Stimulated activated CD8-positive, alpha-beta memory T cell treated with anti-CD3 and anti-CD28 coated beads, Interleukin-7, amount 100 ng/mL, for 48 hours (primary cell): Measurements from ENCODE around the gene GRAMD1B.
A peak's percentile ranks its signal among the peaks of the same experiment; 100 is the strongest.

Experiments
- DNase-seq, 2 donors: peaks; one replicate each; pipeline ENCODE4 v3.0.0-alpha.2; 2020; ENCODE audit warnings: low read depth in 1 of 2; ENCODE audit errors: extremely low read depth in 1 of 2

Gene GRAMD1B

DNA sequence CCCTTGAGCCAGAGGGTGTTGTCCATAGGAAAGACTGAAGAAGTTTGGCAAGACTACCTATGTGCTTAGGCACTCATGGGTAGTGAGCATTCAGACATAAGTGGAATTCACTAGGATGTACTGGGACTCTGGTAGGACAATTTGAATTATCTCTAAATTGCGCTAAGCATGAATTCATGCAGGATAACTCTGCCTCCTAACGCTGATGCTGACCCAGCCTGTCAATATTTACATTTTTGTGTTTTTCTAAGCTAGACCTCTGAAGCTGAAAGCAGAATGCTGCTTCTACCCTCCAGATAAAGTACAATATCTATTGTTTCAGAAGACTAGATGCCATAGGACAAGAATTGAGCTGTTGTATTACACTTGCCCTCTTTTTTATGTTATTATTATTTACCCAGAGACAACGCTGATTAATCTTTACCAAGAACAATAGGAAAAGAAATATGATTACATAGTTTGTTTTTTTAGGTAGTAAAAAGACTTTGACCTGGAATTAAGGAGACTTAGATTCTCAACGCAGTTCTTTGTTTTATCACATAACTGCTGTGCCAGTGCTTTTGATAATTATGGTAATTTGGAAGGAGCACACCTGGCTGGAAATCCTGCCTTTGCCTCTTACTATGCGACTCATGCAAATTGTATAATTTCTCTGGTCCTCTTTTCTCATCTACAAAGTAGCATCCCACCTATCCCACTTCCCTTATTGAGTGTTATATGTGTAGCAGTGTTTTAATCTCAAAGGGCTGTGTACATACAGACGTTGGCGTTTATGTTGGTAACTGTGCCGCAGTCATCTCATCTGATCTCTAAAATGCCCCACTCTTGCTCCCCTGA, 21.2 kb upstream of the GRAMD1B start:
- DNase-seq, result no peak

GRCh38 chr11:123409456-123410217, 20.4 kb upstream of the GRAMD1B start:
- DNase-seq, result no peak

DNA sequence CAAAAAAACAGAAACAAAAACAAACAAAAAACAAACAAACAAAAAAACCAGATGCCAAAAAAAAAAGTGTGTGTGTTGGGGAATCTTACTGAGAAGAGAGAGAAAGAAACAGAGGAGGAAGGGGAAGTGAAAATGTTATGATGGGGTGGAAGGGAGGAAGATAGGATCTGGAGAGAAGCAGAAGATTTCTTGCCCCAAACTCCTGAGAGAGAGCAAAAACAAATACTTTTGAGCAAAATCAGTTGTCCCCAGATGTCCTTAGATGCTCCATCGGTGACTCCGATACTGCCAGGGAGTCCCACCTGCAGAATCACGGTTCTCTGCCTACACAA, 19.9 kb upstream of the GRAMD1B start:
- no peak for DNase-seq

- no peak for DNase-seq
These were observed 16.4 kb upstream of the GRAMD1B start for GRCh38 chr11:123413636-123414035.

DNA sequence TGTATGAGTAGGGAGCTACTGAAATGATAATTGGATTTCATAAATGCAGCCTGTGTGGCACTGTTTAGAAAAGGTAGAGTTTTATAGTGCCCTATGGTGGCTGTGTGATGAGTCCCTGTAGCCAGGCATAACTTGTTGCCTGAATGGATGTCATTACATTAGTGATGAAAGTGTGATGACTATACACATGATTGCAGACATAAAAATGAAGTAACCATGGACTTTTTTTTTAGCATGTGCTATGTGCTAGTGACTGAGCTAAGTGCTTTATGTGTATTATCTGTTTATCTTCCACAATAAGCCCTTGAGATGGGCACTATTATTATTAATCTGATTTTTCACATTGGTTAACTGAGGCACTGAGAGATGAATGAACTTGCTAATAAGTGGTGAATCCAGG, 13.5 kb upstream of the GRAMD1B start:
- no peak for DNase-seq

DNA sequence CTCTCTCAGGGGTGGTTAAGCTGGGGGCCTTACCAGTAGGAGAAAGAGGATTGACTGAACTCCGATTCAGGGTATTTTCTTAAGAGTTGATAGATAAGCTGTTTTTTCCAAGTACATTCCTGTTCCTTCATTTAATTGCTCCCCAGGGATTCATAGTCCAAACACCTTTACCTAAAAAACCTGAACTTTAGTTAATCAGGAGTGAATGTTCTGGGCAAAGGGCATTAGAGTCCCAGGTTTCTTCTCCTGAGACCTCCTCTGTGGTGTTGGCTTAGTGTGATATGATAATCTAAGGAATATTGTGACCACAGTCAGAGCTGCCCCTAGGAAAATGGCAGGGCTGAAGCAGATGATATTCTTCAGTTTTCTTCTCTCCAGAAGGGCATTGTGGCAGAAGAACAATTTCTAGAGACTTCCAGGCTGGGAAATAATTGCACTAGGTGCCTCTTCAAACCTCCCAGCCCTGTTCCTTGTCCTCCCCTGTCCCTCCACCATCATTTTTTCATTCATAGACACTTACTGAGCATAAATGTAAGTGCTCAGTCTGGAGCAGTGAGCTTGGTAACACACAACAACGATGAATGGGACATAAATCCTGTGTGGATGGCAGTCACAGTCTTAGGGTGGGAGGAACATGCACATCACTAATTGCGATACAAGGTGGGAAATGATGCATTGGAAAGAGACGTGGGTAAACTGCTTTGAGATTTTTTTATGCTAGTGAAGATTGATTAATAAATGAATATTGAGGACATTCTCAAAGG, 11.5 kb upstream of the GRAMD1B start:
- DNase-seq, result no peak

GRCh38 chr11:123419731-123420452, 10.2 kb upstream of the GRAMD1B start:
- DNase-seq, result no peak

GRCh38 chr11:123421589-123421988, 8.5 kb upstream of the GRAMD1B start:
- no peak for DNase-seq

DNA sequence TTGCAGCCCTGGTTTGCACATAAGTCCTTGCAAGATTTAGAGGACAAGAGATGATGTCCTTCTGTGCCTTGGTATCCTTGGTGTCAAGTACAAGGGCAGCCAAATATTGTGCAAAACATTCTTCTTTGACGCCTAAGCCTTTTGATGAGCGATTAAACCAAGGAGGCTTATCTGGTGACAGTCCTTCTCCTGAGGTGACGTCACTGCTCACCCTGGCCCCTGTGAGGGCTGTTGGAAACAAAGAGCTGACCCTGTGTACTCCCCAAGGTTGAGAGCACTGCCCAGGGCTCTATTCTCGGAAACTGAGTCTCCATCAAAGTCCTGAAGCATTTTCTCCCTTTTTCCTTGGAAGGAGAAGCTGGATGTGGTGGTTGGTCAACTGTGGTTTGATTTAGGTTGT, 4.7 kb upstream of the GRAMD1B start:
- DNase-seq, result no peak

- no peak for DNase-seq
These were observed 3.3 kb upstream of the GRAMD1B start for GRCh38 chr11:123426789-123427188.

GRCh38 chr11:123427405-123427804, 2.7 kb upstream of the GRAMD1B start:
- DNase-seq, result no peak

DNA sequence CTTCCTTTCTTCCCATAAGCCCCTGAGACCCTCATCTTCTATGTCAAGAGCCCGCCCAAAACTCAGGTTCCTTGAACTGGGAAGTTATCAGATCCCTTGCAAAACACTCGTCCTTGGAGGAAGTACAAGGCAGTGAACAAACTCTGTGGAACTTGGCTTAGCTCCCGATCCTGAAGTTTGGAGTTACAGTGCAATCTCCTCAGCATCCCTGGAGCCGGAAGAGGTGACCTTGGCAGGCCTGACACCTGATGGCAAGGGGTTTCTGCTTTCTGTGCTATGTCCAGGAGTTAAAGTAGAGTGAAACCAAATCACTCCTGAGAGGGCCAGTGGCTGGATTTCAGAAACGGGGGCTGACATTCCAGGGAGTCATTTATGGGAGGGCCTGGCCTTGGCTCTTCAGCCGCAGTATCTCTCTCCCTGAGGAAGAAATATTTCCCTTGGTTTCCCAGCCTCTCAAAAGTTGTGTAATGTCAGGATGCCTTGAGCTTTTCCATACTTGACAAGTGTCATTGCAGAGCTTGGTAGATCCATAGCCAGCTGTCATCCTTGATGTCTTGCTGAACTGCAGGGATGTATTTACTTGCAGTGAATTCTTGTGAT, 1.9 kb upstream of the GRAMD1B start:
- no peak for DNase-seq

- no peak for DNase-seq
These were observed 733 bp upstream of the GRAMD1B start for GRCh38 chr11:123429336-123429735.

GRCh38 chr11:123430721-123431497, 840 bp downstream of the GRAMD1B start:
- DNase-seq, result peak; percentile 42 to 47

DNA sequence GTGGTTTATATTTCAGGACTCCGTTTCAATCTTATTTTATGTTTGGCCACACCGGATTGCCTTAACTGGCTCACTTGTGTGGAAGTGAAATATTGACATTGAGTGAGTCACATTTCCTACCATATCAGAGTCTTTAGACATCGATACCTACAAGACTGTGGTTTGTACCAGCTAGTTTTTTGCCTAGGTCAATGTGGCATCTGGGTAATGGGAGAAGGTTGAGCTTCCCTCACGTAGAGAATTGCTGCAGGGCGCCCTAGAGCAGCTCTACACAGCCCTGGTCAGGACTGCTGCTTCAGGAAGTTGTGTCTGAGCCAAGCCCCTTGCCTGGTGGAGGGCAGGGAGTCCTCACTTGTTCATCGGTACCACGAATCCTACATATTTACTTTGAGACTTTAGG, 1.6 kb downstream of the GRAMD1B start:
- no peak for DNase-seq

DNA sequence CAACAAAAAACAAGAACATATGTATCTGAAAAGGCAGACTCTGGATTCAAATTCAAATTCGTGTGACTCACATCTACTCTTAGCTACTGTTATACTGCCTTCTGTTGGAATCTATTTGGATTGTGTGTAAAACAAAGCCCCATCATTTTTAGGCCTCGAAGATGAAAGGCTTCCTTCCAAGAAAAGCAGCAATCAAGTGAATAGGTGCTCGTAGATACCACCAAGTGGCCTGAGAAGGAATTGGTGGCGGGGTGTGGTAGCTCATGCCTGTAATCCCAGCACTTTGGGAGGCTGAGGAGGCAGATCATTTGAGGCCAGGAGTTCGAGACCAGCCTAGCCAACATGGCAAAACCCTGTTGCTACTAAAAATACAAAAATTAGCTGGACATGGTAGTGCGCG, 4.2 kb downstream of the GRAMD1B start:
- DNase-seq, result no peak

GRCh38 chr11:123434911-123435310, 4.8 kb downstream of the GRAMD1B start:
- DNase-seq, result no peak

DNA sequence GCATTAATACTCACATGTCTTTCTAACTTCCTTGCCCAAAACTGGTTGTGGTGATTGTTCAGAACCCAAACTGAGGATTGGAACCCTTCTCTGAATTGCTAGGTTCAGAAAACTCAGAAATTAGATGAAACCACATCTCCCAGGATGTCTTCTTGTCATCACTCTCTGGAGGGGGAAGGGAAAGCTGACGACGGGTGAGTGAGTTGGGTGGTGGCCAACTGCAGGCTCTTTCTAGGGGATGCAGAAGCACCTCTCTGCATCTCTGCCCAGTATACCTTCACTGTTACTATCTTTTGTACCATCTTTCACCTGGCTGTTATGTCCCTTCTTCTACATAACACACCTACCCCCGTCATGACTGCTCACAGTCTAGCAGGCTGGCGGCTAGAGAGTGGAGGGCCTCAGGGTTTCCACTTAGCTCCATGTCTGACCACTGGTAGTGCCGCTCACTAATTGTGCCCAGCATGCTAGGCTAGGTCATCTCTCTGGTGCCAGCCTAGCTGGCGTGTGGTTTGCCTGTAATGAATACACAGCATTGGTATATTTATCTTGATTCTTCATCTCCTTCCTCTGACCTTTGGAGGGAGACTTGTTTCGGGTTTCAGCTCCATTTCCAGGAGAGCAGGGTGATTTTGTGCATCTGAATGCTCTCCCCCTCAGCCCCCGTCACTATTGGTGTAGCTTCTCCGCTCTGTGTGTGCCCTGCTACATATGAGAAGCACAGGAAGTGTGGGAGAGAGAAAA, 7.3 kb downstream of the GRAMD1B start:
- DNase-seq, result no peak

GRCh38 chr11:123438131-123438627, 8.1 kb downstream of the GRAMD1B start:
- DNase-seq, result no peak
